ENCODE measurements around the gene RAB11FIP5.

RAB11FIP5 gene

DNA sequence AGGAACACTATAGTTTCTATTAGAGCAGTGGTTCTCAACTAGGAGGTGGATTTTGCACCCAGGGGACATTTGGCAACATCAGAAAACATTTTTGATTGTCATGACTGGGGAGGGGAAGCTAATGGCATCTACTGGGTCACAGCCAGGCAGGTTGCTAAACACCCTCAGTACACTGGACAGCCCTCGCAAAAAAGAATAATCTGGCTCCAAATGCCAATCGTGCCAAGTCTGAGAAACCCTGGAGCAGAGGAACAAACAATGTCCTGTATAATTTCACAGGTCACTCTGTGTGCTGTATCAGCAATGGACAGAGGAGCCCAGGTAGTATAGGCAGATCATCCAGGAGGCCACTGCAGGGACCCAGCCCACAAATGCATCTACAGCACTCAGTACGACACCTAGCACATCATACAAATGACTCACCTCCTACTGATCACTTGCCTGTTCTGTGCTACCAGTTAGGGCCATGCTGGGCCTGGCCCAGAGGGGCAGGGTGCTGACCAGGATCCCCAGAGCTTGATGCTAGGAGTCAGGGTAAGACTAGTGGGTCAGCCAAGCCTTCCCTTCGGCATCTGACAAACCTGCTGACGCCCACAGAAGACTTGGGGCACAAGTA is 78.9 kb downstream of the RAB11FIP5 start:
- DNase-seq (ENCODE audit: low read depth): no peak

- DNase-seq (ENCODE audit: low read depth): peak; percentile 14
Measured at GRCh38 chr2:73033142-73033765, 79.5 kb downstream of the RAB11FIP5 start.

DNA sequence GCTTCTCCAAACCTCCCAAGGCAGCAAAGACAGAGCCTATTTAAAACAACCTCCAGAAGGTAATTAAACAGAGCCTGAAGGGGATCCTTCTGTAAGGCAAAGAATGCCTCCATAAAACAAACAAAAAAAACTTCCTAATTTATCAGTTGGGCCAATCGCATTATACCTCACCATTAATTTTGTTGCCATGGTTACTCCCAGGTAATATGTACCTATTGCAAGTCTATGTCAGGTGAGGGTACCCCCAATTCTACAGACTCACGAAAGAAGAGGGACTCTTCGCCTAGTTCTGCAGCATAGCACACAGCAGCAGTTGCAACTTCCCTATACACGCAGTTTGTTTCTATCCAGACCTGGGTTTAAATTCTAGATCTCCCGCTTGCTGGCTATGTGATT is 80.0 kb downstream of the RAB11FIP5 start:
- no peak for DNase-seq (ENCODE audit: low read depth)

DNA sequence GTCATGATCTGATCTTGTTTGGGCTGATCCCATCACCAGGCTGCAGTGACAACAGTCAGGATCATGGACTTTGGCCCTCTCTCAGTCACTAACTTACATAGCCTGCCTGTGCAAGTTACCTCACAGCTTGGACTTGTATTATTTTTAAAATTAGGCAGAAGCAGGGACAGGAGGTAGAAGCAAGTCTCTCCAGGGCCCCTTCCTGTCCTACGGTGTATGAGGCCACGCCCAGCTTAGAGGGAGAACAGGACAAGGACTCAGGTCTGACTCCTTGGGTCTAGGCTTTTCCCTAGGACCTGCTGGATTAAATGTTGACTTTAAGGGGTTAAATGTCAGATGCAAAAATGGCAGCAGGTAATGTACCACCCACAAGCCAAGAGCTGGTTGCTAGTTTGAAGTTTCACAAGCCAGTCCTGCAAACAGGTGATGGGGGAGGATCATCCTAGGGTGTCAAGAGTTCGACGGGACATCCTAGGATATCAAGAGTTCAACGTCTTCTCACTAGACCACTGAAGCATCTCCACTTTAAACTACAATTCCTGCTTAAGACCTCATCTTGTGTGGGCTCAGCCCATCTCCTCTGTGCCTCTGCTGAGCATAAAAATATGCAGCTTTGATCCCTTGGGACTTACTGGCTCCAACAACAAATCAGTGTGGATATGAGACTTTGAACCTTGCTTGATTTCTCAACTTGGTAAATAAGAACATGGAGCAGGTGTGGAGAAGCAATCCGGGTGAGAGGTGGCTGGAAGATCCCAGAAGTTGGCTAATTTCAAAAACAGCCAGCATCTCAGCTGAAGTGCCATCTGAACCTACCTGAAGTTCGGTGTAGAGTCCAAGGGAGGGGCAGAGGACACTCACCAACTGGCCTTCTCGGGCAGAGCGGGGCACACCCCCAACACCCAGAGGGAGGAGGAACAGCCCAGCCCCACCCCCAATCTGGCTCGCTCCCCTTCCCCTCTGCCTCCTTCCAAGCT is 80.7 kb downstream of the RAB11FIP5 start:
- DNase-seq (ENCODE audit: low read depth): no peak

DNA sequence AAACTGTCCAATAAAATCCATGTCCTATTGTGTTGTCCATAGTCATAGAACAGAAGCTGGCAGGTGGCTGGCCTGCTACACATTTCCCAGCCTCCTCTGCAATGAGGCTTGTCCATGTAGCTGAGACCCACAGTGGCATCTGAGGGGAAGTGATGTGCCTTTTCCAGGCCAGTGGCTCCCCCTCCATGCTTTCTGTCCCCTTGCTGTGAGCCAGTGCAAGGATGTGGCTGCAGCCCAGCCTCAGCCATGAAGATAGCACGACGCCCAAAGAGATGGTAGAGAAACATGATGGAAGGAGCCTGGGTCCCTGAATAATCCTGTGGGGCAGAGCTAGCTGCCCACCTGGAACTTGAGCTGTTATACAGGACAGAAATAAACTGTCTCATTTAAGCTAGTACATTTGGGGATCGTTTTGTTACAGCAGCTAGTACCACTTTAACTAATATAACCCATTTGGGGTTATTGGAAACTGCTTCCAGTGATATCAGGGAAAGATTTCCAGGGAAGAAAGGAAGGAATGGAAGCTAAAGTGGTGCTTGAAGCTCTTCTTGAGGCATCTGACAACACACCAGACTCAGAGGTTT is 81.6 kb downstream of the RAB11FIP5 start:
- DNase-seq (ENCODE audit: low read depth): no peak

GRCh38 chr2:73028841-73029240 is 83.9 kb downstream of the RAB11FIP5 start:
- DNase-seq (ENCODE audit: low read depth): no peak

- no peak for DNase-seq (ENCODE audit: low read depth)
Measured at GRCh38 chr2:73027340-73027739, 85.4 kb downstream of the RAB11FIP5 start.

DNA sequence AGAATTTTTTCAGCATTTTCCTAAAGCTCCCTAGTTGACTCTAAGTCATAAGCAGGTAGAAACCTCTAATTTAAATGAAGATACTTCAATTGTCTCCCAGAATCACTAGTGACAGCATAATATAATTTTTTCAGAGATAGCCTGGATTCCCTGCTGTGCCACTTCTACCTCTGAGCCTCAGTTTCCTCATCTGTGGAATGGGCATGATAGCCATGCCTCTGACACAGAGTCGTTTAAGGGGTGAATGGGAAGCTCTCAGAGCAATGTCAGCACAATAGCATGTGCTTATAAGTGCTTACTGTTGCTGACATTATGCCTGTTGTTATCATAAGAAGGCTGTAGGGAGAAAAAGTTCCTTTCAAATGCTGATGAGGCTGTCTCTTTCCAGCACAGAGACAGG is 89.3 kb downstream of the RAB11FIP5 start:
- no peak for DNase-seq (ENCODE audit: low read depth)

All from EH (cell line).